ENCODE results near the gene MTHFD1L.

The MTHFD1L gene

GRCh38 chr6:150987371-150987828 is 121.9 kb downstream of the MTHFD1L start:
- DNase-seq (ENCODE audit: low spot score), result no peak
- FAIRE-seq, result no peak

GRCh38 chr6:150987855-150988464 is 122.5 kb downstream of the MTHFD1L start:
- FAIRE-seq (no peak), DNase-seq (ENCODE audit: low spot score) (no peak)

GRCh38 chr6:150991487-150991886 is 126.0 kb downstream of the MTHFD1L start:
- FAIRE-seq (no peak), DNase-seq (ENCODE audit: low spot score) (no peak)

GRCh38 chr6:150992262-150992661 is 126.8 kb downstream of the MTHFD1L start:
- FAIRE-seq (no peak), DNase-seq (ENCODE audit: low spot score) (no peak)

- no peak for DNase-seq (ENCODE audit: low spot score)
- FAIRE-seq, result no peak
These were observed 127.2 kb downstream of the MTHFD1L start for GRCh38 chr6:150992703-150993102.

- no peak for FAIRE-seq
These were observed 127.8 kb downstream of the MTHFD1L start for GRCh38 chr6:150993253-150993652.

GRCh38 chr6:150994026-150994425 is 128.5 kb downstream of the MTHFD1L start:
- DNase-seq (ENCODE audit: low spot score), result no peak

More at GRCh38 chr6:150993253-150993652, 127.8 kb downstream of the MTHFD1L start:
- DNase-seq (ENCODE audit: low spot score), result no peak

GRCh38 chr6:150996968-150997367 is 131.5 kb downstream of the MTHFD1L start:
- DNase-seq (ENCODE audit: low spot score) (no peak), FAIRE-seq (no peak)

More at GRCh38 chr6:150994026-150994425, 128.5 kb downstream of the MTHFD1L start:
- no peak for FAIRE-seq

GRCh38 chr6:150999107-150999506 is 133.6 kb downstream of the MTHFD1L start:
- FAIRE-seq (no peak), DNase-seq (ENCODE audit: low spot score) (no peak)

GRCh38 chr6:150999576-150999975 is 134.1 kb downstream of the MTHFD1L start:
- no peak for DNase-seq (ENCODE audit: low spot score)
- no peak for FAIRE-seq

- DNase-seq (ENCODE audit: low spot score) (no peak), FAIRE-seq (no peak)
These were observed 136.0 kb downstream of the MTHFD1L start for GRCh38 chr6:151001387-151002056.

- FAIRE-seq (no peak), DNase-seq (ENCODE audit: low spot score) (no peak)
These were observed 136.6 kb downstream of the MTHFD1L start for GRCh38 chr6:151002057-151002450.

- FAIRE-seq (no peak), DNase-seq (ENCODE audit: low spot score) (no peak)
These were observed 137.0 kb downstream of the MTHFD1L start for GRCh38 chr6:151002491-151002935.

- no peak for FAIRE-seq
- peak; percentile 25 for DNase-seq (ENCODE audit: low spot score)
These were observed 139.0 kb downstream of the MTHFD1L start for GRCh38 chr6:151004383-151005024.

- FAIRE-seq (no peak), DNase-seq (ENCODE audit: low spot score) (no peak)
These were observed 139.7 kb downstream of the MTHFD1L start for GRCh38 chr6:151005164-151005563.

- FAIRE-seq (no peak), DNase-seq (ENCODE audit: low spot score) (no peak)
These were observed 140.6 kb downstream of the MTHFD1L start for GRCh38 chr6:151005896-151006632.

- DNase-seq (ENCODE audit: low spot score) (no peak), FAIRE-seq (no peak)
These were observed 141.6 kb downstream of the MTHFD1L start for GRCh38 chr6:151007076-151007475.

- no peak for DNase-seq (ENCODE audit: low spot score)
- FAIRE-seq, result no peak
These were observed 142.4 kb downstream of the MTHFD1L start for GRCh38 chr6:151007922-151008321.

- no peak for DNase-seq (ENCODE audit: low spot score)
- FAIRE-seq, result no peak
These were observed 142.9 kb downstream of the MTHFD1L start for GRCh38 chr6:151008425-151008824.

GRCh38 chr6:151009576-151009975 is 144.1 kb downstream of the MTHFD1L start:
- FAIRE-seq (no peak), DNase-seq (ENCODE audit: low spot score) (no peak)

- DNase-seq (ENCODE audit: low spot score) (no peak), FAIRE-seq (no peak)
These were observed 144.6 kb downstream of the MTHFD1L start for GRCh38 chr6:151010071-151010470.
